Dermis lymphatic vessel endothelial cell (primary cell): Measurements from ENCODE around the gene EI24. TPM values are rescaled to one million over a fixed set of nuclear protein-coding genes. Genes with fewer than 3 reads are reported as not detected.

Experiments used
- total RNA-seq: library from RNA; depleted of rRNA; stranded (reverse); fragments of >200 nt; gene quantifications from 2 replicates; pipeline ENCODE4 v1.2.1, GENCODE V29; 2014

Gene EI24
- total RNA-seq, result 96.1 and 122 TPM in 2 replicates

DNA sequence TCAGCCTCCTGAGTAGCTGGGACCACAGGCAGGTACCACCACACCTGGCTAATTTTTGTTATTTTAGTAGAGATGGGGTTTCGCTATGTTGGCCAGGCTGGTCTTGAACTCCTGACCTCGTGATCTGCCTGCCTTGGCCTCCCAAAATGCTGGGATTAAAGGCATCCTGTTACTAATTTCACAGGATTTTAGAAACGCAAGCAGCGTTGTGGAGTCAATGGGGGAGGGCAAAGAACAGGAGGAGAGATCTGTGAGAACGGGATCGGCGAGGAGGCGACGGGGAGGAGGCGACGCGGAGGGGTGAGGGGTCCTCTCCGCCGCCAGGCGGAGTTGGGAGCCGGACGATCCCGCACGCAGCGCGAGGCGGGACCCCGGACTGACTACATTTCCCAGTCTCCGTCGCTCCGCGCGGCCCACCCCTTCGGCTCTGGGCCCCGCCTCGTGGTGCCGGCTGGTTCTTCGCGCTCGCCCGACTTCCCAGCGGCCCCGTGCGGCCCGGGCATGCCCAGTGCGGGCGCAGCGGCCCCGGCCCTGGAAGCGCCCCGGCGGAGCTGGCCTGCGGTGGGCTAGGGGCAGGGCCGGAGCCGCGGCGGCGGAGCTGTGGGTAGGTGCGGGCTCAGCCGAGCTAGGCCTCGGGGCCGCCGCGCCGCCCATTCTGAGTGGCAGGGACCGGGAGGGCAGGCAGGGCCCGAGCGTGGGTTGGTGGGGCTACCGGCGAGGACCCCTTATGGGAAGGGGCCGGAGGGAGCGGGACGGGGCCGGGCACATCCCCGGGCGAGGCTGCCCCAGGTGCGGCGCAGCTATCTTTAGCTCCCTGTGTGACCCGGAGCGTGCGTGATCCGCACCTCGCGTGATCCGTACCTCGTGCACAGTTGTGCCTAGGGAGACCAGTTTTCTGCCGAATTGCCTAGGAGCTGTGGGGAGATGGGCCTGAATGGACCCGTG lies at the start of gene EI24:
Gene EI24, plus strand, starts transcription at position 508 of the 945 bp plus-strand sequence. CDS start 3,051 bp downstream, outside the sequence.

DNA sequence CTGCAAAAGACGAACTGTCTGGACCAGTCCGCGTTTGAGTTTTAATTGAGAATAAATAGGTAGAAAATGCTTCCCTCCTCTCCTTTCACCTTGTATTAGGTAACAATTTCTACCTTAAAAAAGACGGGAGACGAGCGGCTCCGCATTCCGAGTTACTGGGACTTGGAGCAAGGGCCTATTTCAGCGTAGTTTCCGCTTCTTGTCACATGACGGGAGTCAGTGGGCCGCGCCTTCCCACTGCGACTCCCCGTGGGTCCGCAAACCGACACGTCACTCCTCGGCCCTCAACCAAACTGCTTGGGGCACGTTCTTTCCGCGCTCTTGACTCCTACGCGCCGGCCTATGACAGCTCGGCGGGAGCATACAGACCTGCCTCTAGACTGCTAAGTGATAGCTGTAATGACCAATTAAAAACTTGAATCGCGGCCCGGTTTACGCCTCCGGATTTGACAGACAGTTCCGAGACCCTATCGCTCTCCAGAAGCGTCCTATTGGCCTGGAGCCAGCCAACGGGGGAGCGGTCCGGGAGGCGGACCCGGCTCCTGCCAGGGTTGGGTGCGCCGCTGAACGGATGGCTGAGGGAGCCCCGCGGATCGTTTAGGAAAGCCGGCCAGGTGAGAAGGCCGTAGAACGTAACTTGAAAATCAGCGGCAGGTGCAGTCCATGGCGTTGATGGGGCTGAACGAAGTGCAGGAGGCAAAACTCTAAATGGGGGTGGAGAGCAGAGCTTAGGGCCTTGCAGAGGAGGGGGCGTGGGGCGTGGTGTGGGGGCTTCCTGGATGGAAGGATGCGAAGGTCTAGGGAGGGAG lies 23.2 kb downstream of the EI24 start, which contains the start of gene STT3A:
Gene STT3A, plus strand, starts transcription at position 548 of the 809 bp plus-strand sequence. CDS start 3,064 bp downstream, outside the sequence.

DNA sequence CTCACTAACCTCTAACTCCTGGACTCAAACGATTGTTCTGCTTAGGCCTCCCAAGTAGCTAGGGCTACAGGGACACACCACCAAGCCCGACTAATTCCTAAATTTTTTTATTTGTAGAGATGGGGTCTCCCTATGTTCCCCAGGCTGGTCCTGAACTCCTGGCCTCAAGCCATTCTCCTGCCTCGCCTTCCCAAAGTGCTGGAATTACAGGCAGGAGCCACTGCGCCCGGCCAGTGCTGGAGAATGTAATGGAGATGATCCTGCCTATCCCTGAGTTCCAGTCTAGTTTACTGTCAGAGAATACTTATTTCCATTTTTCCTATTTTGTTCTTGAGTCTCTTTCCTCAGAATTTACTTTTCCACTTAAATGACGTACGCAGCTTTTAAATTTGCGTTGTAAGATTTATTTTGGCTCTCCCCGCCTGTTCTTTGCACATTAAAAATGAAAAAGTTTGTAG lies 55.5 kb downstream of the EI24 start, which contains the start of gene CHEK1:
Gene CHEK1, plus strand, starts transcription at position 408 of the 458 bp plus-strand sequence. CDS start 1,606 bp downstream, outside the sequence.

Other genes with a start within 250 kb of the EI24 start
- 30.3 and 34.8 TPM in 2 replicates for gene FEZ1, start 73.2 kb upstream of the EI24 start, total RNA-seq
- gene STT3A, start 23.4 kb downstream of the EI24 start, total RNA-seq, result 171 and 207 TPM in 2 replicates
- 9.1 and 11.1 TPM in 2 replicates for gene CHEK1, start 55.7 kb downstream of the EI24 start, total RNA-seq
- gene ACRV1, start 111.4 kb downstream of the EI24 start, total RNA-seq, result not detected in 2 replicates
- not detected in 2 replicates for gene PATE1, start 176.8 kb downstream of the EI24 start, total RNA-seq
- 0.22 TPM in 1 of 2 replicates, not detected in the other for gene PATE2, start 209.4 kb downstream of the EI24 start, total RNA-seq
- not detected in 2 replicates for gene PATE3, start 218.7 kb downstream of the EI24 start, total RNA-seq